Large intestine (tissue), 3 donors: Measurements from ENCODE around the gene GIPC1. TPM values are rescaled to one million over a fixed set of nuclear protein-coding genes. Genes with fewer than 3 reads are reported as not detected.

Experiments
- DNase-seq, 2 donors: peaks; one replicate each; pipeline versions ENCODE4 v3.0.0 to v3.0.0-alpha.2; 2013
- H3K27ac ChIP-seq: one replicate; pipeline ENCODE4 v1.5.1; 2013; ENCODE audit warnings: low read length
- H3K27me3 ChIP-seq: 2 replicates; pipeline ENCODE4 v1.6.1; 2013; ENCODE audit warnings: low read length; ENCODE audit not compliant: control insufficient read depth, insufficient read depth
- H3K36me3 ChIP-seq: 2 replicates; pipeline ENCODE4 v1.6.1; 2013; ENCODE audit warnings: low read length; ENCODE audit not compliant: control insufficient read depth, insufficient read depth
- H3K4me1 ChIP-seq: one replicate; pipeline ENCODE4 v1.6.1; 2013; ENCODE audit warnings: low read length; ENCODE audit not compliant: control insufficient read depth, insufficient read depth
- H3K4me3 ChIP-seq: one replicate; pipeline ENCODE4 v1.5.1; 2013; ENCODE audit warnings: low read length
- H3K9me3 ChIP-seq: one replicate; pipeline ENCODE4 v1.6.1; 2013; ENCODE audit warnings: mild to moderate bottlenecking, low read depth, low read length, moderate library complexity; ENCODE audit not compliant: control insufficient read depth
- WGBS: methylation state at CpG from one replicate; pipeline ENCODE4 v1.1.5; 2013; ENCODE audit warnings: low lambda C conversion rate; ENCODE audit not compliant: insufficient coverage; 5-methylcytosine and 5-hydroxymethylcytosine counted together
- polyA plus RNA-seq: library from polyadenylated mRNA; unstranded; fragments of 120-200 nt; gene quantifications from one replicate; pipeline ENCODE4 v1.2.1, GENCODE V29; 2013

The GIPC1 gene
- polyA plus RNA-seq, 1 donor = 43.7 TPM

DNA sequence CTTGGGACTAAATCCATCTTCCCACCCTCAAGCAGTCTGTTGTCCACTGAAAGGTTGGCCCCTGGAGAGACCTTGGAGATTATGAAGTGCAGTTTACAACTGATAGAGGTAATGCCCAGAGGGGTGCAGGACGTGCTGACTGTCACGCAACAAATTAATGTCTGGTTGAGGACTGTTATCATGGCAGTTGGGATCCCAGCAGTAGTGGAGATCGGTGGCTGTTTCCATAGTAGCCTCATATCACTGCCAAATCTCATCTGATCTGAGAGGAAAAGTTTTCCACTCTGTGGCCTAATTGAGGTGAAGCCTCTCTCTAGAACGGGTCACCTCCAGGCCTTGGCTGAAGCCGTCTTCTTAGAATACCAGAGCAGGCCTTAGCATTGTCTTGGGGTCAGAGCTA is 37.5 kb upstream of the GIPC1 start:
- H3K4me1 ChIP-seq = peaks cover 23% of the 10 kb centered on the region
- no peaks in the 10 kb centered on the region for H3K27me3 ChIP-seq
- DNase-seq = no peak
- no peak overlapping the region for H3K27ac ChIP-seq
- H3K9me3 ChIP-seq = no peaks in the 10 kb centered on the region
- H3K36me3 ChIP-seq = peaks cover 4% of the 10 kb centered on the region
- no CpG with 5 or more reads among the region's 5 CpGs for WGBS
- H3K4me3 ChIP-seq = no peak overlapping the region

GRCh38 chr19:14530506-14530905 is 34.6 kb upstream of the GIPC1 start:
- H3K4me1 ChIP-seq = peaks cover 9% of the 10 kb centered on the region
- 83% methylated on average over 2 of the region's 3 CpGs for WGBS
- H3K9me3 ChIP-seq = no peaks in the 10 kb centered on the region
- H3K4me3 ChIP-seq = peak overlapping the region; percentile 61
- no peak for DNase-seq
- H3K27me3 ChIP-seq = no peaks in the 10 kb centered on the region
- H3K36me3 ChIP-seq = peaks cover 4% of the 10 kb centered on the region
- H3K27ac ChIP-seq = peak overlapping the region; percentile 98

GRCh38 chr19:14530005-14530348 is 34.0 kb upstream of the GIPC1 start:
- no CpG with 5 or more reads among the region's 18 CpGs for WGBS

GRCh38 chr19:14529254-14530004 is 33.5 kb upstream of the GIPC1 start, which contains the start of gene TECR:
Gene TECR, plus strand, starts transcription at chr19:14529594. Its CDS starts 103 bp downstream, at chr19:14529697.
- no peaks in the 10 kb centered on the region for H3K9me3 ChIP-seq
- no peaks in the 10 kb centered on the region for H3K36me3 ChIP-seq
- DNase-seq = peak; percentile 100
- no CpG with 5 or more reads among the region's 59 CpGs for WGBS
- peak within 1 kb of the TSS; percentile 66 for H3K4me3 ChIP-seq
- H3K27ac ChIP-seq = peak within 1 kb of the TSS; percentile 98
- no peaks in the 10 kb centered on the region for H3K27me3 ChIP-seq
- peaks cover 9% of the 10 kb centered on the region for H3K4me1 ChIP-seq

More at GRCh38 chr19:14530005-14530348, 34.0 kb upstream of the GIPC1 start:
- peaks cover 9% of the 10 kb centered on the region for H3K4me1 ChIP-seq
- H3K36me3 ChIP-seq = peaks cover 4% of the 10 kb centered on the region
- no peaks in the 10 kb centered on the region for H3K27me3 ChIP-seq
- H3K27ac ChIP-seq = peak overlapping the region; percentile 98
- peak; percentile 93 to 97 for DNase-seq
- no peaks in the 10 kb centered on the region for H3K9me3 ChIP-seq
- peak overlapping the region; percentile 61 for H3K4me3 ChIP-seq

DNA sequence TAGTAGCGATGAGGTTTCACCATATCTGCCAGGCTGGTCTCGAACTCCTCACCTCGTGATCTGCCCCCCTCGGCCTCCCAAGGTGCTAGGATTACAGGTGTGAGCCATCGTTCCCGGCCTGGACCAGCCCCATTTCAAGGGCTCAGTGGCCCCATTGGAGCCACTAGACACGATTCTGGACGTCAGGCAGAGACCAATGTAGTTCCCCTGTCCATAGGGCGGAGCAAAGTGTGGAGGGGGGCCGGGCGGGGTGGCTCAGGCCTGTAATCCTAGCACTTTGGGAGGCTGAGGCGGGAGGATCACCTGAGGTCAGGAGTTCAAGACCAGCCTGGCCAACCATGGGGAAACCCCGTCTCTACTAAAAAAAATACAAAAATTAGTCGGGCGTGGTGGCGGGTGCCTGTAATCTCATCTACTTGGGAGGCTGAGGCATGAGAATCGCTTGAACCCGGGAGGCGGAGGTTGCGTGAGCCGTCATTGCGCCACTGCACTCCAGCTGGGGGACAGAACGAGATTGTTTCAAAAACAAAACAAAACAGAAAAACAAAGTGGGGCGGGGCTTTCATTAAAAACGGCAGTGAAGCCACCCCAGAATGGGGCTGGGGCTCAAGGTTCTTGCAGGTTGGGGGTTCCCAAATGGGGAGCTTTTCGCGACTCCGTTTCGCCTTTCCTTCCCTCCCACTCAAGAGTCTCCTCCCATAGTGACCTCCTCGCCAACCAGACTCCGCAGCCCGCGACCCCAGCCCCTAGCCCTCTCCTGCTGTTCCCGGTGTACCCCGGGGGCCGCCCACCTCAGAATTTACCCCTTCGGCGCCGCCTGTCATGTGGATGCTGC is 32.7 kb upstream of the GIPC1 start:
- no peak for DNase-seq
- H3K4me1 ChIP-seq = peaks cover 9% of the 10 kb centered on the region
- no peaks in the 10 kb centered on the region for H3K36me3 ChIP-seq
- H3K9me3 ChIP-seq = no peaks in the 10 kb centered on the region
- peak overlapping the region; percentile 8 for H3K27ac ChIP-seq
- no peaks in the 10 kb centered on the region for H3K27me3 ChIP-seq
- WGBS = no CpG with 5 or more reads among the region's 39 CpGs
- peak overlapping the region; percentile 66 for H3K4me3 ChIP-seq

DNA sequence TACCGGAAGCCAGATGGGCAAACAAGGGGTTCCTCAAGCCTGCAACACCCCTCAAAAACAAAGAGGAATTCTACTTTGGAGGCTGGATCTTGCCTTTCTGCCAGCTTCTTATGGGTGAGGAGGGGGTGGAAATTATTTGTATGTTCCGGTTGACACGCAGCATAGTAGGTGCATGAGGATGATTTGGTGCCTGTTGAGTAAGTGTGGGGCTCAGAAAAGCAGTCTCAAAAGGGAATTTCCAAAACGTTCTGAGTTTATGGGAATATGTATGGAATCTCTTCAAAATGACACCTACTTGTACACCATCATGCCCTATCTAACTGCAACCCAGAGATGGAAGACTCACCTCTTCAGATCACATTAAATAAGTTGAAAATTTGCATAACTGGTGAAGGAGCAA is 30.5 kb upstream of the GIPC1 start:
- Histone ChIP-seq H3K27me3 (no peaks in the 10 kb centered on the region), H3K4me3 (no peak overlapping the region), H3K27ac (no peak overlapping the region), H3K9me3 (no peaks in the 10 kb centered on the region), H3K4me1 (peaks cover 7% of the 10 kb centered on the region), H3K36me3 (no peaks in the 10 kb centered on the region)
- no CpG with 5 or more reads among the region's 4 CpGs for WGBS
- no peak for DNase-seq

DNA sequence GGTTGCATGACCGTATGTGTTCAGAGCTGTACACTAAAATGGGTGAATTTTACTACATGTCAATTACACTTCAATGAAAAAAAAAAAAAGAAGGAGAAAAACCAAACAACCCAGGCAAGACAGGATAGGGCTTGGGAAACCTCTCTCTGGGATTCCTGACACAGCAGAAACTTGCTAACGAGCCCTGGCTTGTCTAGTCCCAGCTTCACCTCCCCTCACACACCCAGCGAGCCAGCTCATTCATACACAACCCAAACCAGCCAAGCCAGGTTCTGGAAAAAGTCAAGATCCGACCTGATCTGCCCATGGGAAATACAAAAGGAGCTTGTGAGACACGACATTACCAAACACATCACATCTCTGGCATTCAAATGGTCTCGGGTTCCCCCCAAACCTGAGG is 29.8 kb upstream of the GIPC1 start:
- Histone ChIP-seq H3K27ac (no peak overlapping the region), H3K9me3 (no peaks in the 10 kb centered on the region), H3K4me3 (no peak overlapping the region), H3K36me3 (no peaks in the 10 kb centered on the region), H3K4me1 (peaks cover 4% of the 10 kb centered on the region), H3K27me3 (no peaks in the 10 kb centered on the region)
- DNase-seq = no peak
- WGBS = no CpG with 5 or more reads among the region's 6 CpGs

- peaks cover 18% of the 10 kb centered on the region for H3K4me1 ChIP-seq
- H3K36me3 ChIP-seq = peaks cover 11% of the 10 kb centered on the region
- no peaks in the 10 kb centered on the region for H3K27me3 ChIP-seq
- H3K27ac ChIP-seq = no peak overlapping the region
- no peak overlapping the region for H3K4me3 ChIP-seq
- no peak for DNase-seq
- H3K9me3 ChIP-seq = no peaks in the 10 kb centered on the region
- WGBS = no CpG with 5 or more reads among the region's 4 CpGs
These were observed 24.6 kb upstream of the GIPC1 start for GRCh38 chr19:14520543-14520942.

DNA sequence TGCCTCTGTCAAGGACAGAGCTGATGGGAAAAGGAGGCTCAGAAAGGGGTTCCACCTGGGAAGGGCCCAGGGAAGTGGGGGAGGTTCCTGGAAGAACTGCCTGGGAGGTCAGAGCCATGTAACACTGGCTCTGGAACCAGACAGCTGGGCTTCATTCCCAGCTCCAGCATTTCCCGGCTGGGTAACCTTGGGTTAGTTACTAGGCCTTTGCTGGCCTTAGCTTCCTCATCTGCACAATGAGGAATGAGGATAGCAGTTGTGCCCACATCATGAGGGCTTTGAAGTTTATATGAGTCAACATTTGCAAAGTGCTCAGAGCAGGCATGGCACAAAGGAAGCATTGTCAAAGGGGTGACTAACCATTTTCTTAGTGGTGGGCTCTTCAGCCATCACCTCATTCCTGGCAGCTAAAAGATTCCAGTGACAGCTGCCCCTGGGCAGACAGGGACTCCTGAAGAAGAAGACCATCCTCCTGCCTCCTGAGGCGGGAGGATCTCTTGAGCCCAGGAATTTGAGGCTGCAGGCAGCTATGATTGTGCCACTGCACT is 24.0 kb upstream of the GIPC1 start:
- H3K27ac ChIP-seq = no peak overlapping the region
- no peaks in the 10 kb centered on the region for H3K27me3 ChIP-seq
- peaks cover 17% of the 10 kb centered on the region for H3K36me3 ChIP-seq
- H3K4me3 ChIP-seq = no peak overlapping the region
- H3K4me1 ChIP-seq = peaks cover 23% of the 10 kb centered on the region
- H3K9me3 ChIP-seq = no peaks in the 10 kb centered on the region
- WGBS = no CpG with 5 or more reads among the region's 2 CpGs
- DNase-seq = no peak

- H3K4me1 ChIP-seq = peaks cover 29% of the 10 kb centered on the region
- no peak for DNase-seq
- no peaks in the 10 kb centered on the region for H3K9me3 ChIP-seq
- peaks cover 23% of the 10 kb centered on the region for H3K36me3 ChIP-seq
- no peak overlapping the region for H3K4me3 ChIP-seq
- peak overlapping the region; percentile 96 for H3K27ac ChIP-seq
- WGBS = 92% methylated on average over 5 of the region's 22 CpGs
- no peaks in the 10 kb centered on the region for H3K27me3 ChIP-seq
These were observed 23.4 kb upstream of the GIPC1 start for GRCh38 chr19:14519245-14519859.
